ENCODE measurements around the gene UBE2S.
A peak's percentile ranks its signal among the peaks of the same experiment; 100 is the strongest.
"Not testable (repeated sequence)": the region's sequence is repeated elsewhere in the genome, so short reads cannot be mapped to it uniquely, and the experiment has no call there.

UBE2S gene

DNA sequence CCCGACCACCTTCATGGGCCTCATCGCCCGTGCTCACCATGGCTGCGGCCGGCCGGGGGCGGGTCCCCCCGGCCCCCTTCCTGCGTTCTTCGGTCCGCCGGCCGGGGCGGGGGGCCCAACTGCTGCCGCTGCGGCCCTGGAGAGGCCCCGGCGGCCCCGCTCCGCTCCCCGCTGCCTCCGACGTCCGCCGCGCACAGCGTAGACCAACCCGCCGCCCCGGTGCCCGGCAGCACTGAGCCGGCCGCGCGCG is at the start of gene UBE2S:
TSS of gene UBE2S (minus strand) at position 239 of the 250 bp plus-strand sequence. CDS start at position 40, 199 bp downstream.
- DNase-seq, result not testable (repeated sequence)

DNA sequence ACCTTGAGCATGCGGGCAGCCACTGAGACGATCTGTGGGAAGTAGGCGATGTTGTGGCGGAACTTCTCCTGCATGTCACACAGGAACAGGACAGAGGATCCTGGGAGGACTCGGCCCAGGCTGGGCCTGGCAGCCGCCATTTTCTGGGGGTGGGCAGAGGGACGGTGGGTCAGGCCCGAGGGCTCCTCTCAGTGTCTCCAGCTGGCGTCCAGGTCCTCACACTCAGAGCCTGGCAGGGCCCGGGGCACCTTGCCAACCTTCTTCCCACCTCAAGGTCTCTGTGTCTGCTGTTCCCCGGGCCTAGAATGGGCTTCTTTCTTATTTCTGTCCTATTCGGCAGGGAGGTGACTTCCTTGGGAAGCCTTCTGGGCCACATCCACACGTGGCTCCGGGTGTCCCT is 48.8 kb upstream of the UBE2S start:
- DNase-seq, result no peak

DNA sequence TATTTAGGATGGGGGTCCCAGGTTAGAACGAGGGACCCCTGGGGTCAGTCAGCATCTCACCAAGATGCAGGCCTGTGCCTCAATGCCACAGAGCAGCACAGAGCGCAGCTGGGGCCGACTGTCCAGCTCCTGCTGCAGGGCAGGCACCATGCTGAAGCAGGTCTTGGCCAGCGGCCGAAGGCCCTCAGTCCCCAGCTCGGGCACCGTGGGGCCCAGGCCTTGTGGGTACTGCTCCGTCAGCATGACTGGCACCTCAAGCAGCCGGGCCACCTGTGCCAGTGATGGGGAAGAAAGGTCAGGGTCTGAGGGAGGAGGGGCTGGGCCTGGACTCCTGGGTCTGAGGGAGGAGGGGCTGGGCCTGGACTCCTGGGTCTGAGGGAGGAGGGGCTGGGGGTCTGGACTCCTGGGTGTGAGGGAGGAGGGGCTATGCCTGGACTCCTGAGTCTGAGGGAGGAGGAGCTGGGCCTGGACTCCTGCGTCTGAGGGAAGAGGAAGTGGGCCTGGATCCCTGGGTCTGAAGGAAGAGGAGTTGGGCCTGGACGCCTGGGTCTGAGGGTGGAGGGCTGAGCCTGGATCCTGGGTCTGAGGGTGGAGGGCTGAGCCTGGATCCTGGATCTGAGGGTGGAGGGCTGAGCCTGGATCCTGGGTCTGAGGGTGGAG is 48.1 kb upstream of the UBE2S start:
- no peak for DNase-seq

DNA sequence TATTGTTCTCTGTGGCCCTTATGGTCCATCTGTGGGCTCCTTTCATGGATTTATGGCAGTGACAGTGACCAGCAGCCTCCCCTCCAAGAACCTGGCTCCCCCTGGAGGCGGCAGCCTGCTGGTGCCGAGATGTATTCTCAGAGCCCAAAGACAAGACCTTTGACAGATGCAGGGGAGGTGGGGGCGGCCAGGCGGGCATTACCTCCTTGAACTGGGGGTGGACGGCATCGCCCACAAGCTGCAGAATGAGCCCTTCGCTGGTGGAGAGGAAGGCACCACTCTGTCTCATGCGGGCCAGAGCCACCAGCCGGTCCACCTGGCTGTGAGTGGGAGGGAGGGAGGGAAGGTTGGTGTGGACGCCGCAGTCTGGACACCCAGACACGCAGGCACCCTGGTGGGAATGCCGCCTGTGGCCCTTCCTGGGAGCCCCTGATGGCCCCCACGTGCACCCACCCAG is 47.2 kb upstream of the UBE2S start:
- DNase-seq, result peak; percentile 70

DNA sequence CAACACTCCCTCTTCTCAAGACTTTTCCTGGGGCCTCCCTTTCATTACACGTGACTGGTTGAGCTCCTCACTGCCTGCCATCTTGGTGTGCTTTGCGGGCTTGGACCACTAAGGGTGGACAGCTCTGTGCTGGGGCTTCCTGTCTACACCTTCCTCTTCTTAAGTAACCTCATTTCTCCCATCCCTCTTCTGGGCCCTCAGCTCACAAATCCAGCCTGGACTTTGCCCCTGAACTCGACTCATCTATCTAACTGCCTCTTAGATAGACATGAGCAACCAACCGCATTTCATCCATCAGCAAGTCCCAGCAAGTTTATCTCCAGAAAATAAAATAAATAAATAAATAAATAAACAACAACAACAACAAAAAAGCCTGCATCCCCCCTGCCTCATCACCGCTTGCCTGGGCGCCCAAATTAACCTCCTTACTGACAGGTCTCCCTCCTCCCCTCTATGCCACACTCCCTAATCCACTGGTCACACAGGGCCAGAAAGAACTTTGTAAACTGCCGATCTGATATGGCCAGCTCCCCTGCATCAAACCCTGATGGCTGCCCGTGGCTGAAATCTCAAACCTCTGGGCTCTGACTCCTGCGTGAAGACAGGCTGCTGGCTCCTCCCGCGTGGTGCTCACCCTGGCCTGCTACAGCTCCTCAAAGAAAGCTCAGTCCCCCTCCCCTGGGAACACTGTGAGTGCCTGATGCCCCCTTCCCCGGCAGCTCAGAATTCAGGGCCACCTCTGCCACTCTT is 46.1 kb upstream of the UBE2S start:
- DNase-seq, result peak; percentile 48

DNA sequence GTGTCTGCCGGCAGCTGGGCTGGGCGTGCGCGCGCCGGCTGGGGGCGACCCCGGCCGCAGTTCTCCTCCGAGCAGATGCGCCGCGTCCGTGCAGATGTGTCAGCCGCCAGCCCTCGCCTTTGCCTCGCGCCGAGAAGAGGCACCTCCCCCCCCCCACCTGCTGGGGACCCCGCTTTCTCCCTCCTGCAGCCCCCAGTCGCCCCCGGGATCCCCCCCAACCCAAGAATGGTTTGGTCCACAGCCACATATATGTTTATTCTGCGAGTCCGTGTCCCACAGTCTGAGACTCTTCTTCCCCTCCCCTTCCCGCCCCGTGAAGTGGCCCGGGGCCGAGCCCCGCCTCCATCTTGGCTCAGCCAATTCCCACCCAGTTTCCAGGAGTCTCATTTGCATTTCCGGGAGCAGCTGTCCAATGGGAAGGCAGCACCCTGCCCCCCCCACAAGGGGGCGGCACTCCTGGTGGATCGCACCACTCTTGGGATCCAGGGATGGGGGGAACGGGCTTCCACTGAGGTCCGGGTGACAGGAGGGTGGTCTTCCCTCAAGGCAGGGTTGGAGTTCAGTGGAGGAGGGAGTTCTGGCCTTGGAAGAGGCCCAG is 45.3 kb upstream of the UBE2S start:
- peak; percentile 98 for DNase-seq

DNA sequence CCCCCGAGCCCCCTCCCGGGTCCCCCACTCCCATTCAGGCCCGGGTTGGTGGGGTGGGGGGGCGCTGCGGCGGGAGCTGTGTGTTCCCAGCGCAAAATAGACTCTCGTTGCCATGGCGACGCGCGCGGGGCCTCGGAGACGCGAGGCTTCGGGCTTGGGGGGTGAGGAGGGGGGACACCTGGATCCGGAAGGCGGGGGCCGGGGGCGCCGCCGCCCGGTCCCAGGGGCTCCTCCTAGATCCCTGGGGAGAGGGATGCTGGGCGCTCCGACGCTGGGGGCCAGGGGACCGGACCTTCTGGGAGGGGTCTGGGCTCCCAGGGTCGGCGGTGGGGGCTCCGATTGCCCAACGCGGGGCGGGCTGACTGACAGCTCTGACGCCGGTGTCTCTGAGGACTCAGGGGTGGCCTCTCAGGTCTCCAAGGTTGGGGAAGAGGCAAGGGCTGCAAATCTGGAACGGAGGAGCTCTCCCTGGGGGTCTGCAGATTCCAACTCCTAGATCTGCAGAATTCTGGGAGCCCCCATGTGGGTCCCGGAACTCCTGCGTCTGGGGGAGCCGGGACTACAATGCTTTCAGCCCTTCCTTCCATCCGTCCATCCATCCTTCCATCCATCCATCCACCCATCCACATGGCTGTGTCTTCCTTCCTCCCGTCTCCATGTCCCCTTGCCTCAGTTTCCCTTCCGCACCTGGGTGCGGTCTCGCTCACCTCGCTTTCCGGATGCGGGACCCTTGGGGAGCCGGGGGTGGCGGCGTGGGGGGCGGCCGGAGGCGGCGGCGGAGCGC is 44.6 kb upstream of the UBE2S start:
- peak; percentile 78 for DNase-seq

DNA sequence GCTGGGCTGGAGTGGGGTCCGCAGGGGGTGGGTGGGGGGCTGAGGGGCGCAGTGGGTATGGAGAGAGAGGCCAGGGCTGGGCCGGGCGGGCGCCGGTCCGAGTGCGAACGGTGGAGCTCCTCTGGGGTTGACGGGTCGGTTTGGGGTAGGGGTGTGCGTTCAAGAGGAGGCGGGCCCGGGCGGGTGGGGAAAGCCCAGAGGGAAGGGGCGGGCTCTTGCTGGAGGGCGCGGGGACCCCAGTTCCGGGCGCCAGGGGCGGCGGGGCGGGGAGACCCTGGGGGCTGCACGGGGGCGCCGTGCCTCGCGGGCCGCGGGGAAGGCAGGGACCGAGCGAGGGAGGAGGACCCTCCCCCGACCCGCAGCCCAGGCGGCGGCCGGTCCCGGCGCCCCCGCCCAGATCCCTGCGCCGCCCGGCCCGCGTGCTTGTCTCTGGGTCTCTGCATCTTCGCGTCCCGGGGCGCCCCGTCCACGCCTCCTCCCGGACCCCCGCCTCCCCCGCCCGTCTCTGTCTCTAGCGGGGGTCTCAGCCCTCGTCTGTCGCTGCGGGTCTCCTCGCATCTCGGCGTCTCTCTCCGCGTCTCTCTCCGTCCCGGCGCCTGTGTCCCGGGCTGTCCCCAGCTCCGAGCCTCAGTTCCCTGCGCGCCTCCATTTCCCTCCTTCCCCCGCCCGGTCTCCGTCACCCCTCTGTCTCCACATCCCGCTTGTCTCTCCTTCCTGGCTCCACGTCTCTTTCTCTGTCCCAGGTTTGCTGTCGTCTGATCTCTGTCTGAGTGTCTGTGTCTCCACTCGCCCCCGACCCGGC is 43.8 kb upstream of the UBE2S start:
- peak; percentile 70 for DNase-seq

DNA sequence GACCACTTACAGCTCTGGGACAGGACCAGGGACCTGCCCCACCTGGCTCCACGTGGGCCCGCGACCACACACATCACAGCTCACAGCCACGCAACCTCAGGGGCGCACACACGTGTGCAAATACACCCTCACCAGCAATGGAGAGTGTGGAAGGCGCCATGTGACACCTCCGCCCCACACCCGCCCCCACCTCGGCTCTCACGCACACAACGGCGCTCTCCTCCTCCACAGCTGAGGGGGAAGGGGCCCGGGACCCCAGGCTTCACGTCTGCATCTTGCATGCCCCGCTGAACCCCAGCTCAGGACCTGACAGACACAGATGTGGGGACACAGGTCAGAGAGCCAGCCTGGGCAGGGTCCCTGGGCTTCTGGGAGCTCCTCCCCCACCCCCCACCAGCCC is 41.9 kb upstream of the UBE2S start:
- no peak for DNase-seq

DNA sequence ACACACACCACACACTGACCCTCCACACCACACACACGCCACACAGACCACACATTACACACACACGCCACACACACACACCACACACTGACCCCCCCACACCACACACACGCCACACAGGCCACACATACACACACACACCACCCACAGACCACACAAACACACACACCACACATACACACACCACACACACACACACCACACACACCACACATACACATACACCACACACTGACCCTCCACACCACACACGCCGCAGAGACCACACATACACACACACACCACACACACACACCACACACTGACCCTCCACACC is 40.5 kb upstream of the UBE2S start:
- DNase-seq, result not testable (repeated sequence)

DNA sequence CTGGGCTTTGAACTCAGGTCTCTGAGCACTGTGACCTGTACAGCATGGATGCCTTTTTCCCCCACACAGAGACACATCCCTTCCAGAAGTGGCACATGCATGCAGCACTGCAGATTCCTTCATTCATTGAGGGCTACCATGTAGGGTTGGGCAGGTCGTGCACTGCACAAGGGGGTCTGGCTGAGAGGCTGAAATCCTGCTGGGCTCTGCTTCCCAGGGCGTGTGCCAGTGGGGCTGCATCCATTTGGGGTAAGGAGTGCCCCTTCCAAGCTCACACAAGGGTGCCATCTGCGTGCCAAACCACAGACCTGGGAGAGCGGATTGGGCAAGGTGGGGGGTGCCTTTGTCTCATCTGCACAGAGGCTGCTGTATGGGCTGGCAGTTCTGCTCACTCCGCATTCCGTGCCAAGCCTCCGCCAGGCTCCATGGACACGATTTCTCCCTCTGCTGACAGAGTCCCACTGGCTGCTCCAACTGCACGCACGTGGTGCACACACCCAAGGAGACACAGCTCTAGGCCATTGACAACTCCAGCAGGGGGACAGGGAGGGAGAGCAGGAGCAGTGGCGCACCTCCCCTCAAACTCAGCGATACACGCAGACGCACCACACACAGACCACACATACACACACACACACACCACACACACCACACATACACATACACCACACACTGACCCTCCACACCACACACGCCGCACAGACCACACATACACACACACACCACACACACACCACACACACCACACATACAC is 40.0 kb upstream of the UBE2S start:
- DNase-seq, result peak; percentile 92

DNA sequence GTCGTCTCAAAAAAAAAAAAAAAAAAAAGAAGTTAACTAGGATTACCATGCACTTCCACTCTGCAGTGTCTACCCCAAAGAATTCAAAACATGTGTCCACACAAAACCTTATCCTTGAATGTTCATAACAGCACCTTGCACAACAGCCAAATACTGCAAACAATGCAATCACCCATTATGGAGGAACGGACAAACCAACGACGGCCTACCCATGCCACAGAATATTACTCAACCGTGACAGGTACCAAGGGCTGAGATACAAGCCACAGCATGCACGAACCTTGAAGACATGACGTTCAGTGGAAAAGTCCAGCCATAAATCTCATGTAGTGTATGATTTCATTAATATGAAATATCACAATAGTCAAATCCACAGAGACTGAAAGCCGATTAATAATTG is 38.5 kb upstream of the UBE2S start:
- DNase-seq, result peak; percentile 63

DNA sequence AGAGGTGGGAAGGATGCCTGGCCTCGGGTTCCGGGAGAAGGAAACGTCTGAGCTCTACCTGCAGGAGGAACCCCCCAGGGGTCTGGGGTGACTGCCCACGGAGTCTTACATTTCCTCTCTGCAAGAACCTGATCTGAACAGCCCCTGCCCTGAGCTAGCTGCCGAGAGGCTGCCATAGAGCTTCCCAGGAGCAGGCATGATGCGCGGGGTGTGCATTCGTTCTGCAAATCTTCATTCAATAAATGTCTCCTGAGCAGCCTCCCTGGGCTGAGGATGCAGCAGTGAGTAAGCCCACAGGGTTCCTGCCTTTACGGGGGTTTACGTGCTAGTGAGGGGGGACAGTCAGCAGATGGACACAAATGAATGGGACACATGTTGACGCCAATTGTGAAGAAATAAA is 37.1 kb upstream of the UBE2S start:
- no peak for DNase-seq

DNA sequence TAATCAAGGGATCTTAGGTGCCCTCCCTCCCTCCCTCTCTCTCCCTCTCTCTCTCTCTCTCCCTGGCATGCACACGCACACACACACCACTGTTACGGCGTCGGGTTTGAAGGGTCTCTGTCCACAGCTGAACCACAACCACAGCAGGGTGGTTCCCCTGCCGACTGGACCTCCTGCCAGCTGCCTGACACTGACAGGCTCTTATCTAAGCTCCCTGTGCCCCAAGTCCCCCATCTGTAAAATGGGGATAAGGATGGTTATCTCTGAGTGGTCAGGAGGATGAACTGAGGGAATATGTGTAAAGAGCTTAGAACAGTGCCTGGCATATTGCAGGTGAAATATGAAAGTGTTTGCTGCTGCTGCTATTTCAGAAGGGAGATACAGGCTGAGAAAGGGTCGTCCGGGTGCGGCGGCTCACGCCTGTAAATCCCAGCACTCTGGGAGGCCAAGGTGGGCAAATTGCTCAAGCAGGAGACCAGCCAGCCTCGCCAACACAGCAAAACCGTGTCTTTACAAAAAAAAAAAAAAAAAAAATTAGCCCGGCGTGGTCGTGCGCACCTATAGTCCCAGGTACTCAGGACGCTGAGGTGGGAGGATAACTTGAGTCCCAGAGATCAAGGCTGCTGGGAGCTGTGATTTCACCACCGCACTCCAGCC is 36.4 kb upstream of the UBE2S start:
- DNase-seq, result no peak

DNA sequence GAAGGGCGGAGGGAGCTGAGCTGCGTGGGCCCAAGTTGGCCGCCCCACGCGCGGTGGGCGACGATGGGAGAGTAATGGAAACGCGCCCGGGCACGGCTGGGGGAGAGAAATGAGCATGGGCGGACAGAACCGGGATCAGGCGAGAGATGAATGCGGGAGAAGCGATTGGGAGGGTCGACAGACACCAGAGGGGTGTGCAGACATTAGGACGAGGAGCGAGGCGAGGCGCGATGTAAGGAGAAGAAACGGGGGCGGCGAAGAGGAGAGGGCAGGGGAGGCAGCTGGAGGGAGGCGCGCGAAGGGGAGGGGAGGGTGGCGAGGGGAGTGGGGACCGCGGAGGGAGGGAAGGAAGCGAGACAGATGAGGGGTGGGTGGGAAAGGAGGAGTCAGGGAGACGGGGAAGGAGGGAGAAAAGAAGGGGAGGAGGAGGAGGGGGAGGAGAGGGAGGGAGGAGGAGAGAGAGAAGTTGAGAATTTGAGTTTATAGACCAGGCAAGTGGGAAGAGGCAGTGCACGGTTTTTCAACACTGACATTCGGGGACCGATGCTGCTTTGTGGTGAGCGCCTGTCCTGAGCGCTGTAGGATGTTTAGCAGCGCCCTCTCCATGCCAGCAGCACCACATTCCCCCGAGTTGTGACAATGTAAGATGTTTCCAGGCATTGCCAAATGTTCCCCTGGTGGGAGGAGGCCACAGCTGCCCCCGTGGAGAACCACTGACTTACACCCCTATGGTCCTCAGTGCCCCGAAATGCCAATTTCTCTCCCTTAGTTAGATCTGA is 35.6 kb upstream of the UBE2S start, which contains the start of gene SHISA7:
TSS of gene SHISA7 (minus strand) at position 256 of the 779 bp plus-strand sequence. CDS start 437 bp downstream, outside the sequence.
- DNase-seq, result peak; percentile 85

DNA sequence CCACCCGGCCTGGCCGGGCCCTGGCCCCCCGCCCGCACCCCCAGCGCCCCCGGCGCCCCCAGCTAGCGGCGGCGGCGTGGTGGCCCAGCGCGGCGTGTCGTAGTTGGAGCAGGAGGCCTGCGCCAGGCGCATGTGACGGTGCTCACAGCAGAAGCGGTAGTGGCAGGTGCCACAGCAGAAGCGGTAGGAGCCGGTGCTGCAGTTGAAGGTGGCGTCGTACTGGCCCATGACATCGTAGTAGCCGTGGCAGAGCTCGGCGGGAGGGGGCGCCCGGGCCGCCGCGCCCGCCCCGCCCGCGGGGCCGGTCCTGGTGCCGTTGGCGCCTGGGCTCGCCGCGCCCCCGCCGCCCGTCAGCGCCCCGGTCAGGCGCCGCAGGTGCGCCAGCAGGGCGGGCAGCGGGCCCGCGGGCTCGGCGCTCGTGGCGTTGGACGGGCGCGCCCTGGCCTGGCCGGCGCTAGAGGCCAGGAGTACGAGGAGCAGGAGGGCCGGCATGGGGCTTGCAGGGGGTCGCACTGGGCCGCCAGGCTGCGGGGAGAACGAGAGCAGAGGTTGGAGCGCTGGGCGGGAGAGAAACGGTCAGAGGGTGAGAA is 34.9 kb upstream of the UBE2S start:
- DNase-seq, result peak; percentile 76

DNA sequence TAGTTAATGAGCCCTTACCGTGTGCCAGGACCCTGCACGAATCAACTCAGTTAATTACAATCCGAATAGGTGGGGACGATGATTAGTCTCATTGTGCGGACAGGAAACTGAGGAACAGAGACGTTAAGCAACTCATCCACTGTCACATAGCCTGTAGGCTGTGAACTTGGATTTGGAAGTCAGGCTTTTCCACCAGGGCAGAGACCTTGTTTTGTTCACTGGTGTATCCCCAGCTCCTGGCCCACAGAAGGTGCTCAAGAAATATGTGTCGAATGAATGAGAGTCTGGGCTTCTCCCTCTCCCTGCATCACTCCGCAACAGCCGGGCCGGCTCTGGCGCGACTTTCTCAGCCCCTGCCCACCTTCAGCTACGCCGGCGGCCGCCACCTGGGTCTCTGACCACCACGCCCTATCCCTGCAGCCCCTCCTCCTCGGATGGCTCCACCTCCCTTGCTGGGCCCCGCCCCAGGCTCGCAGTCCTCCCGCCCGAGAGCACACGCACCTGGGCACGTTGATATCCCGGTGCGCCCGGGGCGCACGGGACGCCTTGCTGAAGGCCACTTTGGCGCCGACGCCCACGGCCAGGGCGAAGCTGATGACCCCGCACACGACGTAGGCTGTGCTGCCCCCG is 34.2 kb upstream of the UBE2S start:
- DNase-seq, result peak; percentile 94

DNA sequence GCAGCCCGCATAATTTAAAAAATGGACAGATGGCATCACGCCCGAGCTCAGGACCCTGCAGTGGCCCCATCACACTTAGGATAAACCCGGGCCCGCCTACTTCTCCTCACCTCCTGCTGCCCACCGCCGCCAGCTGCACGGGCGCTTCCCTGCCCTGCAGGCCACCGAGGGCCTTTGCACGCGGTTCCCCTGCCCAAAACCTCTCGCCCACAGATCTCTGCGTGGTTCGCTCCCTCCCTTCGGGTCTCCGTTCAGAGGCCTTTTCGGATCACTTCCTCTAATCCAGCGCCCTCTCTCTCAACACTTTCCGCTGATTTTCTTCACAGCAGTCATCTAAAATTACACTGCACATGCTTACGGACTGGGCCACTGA is 33.7 kb upstream of the UBE2S start:
- peak; percentile 84 for DNase-seq

DNA sequence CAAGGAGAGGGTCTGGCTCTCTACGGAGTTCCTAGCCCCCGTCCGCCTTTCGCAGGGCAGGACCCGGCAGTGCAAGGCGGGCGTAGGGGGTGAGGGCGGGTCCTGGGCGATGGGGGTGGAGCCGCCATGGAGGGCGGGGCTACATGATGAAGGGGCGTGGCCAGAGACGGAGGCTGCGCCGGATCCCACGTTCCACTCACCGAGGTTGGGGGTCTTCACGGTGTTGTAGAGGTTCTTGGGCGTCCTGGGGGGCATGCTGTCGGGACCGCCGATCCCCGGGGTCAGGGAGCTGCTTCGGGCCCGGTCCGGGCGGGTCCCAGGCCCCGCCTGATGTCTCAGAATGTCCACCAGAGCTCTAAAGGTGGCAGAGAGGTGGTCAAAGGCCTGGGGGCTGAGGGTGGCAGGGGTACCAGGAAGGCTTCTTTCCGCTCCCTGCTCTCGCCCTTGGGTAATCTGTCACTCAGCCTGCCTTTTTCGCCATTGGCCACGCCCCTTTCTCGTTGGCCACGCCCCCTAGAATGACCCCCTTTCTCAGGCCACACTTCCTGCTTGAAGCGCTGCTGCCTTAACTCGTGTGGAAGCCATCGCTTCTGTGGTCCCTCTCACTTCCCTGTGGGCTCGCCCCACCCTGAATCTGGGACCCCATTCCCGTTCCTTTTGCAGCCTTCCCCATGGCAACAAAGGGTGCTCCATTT is 33.0 kb upstream of the UBE2S start:
- DNase-seq, result peak; percentile 79

All from NCI-H69 (cell line).